ENCODE measurements around the gene AHRR.
A peak's percentile ranks its signal among the peaks of the same experiment; 100 is the strongest.

AHRR gene

DNA sequence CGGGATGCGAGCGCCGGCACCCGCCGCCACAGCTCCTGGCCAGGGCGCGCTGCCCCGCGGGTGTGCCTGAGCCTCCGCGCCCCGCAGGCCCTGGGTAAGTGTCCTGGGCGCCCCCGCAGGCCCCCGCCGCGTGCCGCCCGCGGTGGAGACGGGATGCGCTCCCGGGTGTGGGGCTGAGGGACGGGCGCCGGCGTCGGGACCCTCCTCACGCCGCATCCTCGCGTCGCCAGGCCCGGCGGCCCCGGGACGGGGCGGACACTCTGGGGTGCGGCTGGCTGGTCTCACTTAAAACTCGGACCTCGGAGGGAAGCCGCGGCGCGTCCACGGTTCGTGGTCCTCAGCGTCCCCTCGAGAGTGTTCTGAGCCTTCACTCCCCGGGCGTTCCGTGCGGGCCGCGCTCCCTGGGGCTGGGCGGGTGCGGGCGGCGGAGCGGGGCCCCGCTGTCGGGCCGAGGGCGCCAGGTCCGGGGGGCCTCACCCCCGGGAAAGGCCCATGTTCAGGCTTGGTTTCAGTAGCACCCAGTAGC lies 275 bp downstream of the AHRR start:
- DNase-seq = no peak

DNA sequence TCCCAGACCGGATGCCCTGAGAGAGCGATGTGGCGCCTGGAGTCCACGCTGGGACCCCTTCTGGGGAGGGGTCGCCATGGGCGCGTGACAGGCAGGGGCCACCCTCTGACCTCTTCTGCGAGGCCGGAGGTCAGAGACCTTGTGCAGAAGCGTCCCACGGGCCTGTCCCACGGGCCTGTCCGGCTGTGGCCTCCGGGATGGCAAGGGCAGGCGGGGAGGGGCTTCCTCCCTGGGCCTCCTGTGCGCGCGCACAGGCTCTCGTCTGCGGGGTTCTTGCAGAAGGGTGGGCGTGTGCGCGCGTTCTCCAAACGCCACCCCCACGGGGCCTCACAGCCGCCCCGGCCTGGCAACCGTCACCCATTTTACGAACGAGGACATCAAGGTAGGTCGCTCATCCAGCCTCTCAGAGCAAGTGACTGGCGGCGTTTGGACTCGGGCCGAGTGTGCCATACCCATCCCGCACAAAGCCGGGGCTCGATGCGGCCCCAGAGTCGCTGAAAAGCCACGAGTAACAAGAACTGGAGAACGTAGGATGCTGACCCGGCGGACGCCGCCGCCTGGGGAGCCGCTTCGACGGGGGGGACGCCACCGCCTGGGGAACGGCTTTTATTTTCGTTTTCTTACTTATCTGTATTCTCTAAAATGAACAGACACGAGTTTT lies 897 bp downstream of the AHRR start:
- peak; percentile 20 to 41 for DNase-seq

DNA sequence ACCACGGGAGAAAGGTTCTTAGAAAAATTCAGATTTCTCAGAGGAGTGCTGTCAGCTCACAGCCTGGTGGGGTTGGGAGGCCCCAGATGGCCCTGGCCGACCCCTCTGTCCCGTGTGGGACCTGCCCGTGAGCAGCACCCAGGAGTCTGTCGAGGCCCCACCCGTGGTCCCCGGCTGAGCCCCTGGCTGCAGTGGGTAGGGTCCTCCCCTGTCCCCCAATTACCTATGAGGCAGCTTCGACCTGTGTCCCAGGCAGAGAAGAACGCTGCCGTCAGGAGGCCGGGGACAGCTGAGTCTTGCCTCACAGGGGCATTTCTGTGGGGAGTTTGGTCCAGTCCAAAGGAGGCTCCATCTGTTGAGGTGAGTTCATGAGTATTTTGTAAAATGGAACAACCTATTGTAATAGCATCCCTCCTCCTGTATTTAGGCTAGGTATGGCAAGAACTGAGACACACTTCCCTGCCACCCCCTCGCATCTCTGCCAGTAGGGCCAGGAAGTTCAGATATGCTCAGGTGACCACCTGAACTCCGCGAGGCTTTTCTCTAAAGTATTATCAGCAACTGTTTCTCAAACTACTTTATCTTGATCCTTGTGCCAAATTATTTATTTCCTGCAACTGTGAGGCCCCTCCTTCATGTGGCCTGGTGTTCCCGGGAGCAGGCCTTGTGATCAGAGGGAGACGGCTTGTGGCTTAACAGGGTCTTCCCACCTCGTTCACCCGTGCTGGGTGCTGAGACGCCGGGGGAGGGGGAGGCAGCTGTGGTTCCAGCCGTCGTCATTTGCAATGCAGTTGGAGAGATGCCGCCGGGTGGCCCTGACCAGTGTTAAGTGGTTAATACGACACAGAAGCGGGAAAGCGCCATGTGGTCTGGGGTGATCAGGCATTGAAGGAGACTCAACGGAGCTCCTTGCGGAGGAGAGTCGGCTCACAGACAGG lies 1.7 kb downstream of the AHRR start:
- DNase-seq = no peak

DNA sequence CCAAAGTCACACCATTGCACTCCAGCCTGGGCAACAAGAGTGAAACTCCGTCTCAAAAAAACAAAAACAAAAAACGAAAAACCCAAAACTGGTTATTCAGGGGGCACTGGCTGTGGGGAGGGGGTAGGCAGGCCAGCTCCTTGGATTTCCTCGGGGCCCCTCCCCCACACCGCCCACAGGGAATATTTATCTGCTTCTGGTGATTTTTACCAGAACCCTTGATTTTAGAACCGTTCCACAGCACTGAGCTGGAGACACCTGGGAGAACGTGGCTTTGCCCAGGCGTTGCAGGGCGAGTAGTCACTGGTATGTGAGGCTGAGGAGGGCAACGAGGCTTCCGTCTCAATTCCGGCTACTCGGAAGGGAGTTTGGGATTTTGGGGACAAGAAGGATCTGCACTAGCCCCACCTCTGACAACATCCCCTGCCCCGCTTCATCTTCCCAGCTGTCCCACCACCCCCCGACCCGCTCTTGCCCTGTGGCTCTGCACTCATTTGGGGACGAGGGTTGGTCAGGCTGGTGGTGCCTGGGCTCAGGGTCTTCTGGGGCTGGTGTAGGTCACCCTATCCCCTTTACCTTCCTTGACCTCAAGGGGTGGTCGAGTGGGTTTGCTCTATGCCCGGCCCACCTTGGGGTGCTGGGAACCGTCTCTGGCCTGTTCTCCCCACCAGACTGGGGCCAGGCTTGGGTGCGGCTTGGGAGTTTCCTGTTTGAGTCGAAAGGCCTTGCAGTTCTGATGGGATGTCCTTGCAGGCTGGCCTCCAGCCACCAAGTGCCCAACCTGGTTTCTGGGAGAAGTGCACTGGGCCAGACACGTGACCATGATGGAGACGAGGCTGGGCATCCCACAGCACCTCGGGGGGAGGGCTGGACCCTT lies 3.5 kb downstream of the AHRR start:
- DNase-seq = no peak

DNA sequence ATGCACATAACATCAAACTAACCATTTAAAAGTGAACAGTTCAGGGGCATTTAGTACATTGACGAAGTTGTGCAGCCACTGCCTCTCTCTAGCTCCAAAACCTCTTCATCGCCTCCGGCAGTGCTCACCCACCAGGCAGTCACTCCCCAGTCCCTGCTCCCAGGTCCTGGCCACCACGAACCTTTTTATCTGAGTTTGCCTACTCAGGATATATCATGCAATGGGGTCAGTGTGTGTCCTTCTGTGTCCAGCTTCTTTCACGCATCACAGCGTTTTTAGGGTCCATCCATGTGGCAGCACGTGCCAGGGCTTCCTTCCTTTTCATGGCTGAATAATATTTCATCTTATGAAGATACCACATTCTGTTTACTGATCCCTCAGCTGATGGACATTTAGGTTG lies 4.6 kb downstream of the AHRR start:
- no peak for DNase-seq

DNA sequence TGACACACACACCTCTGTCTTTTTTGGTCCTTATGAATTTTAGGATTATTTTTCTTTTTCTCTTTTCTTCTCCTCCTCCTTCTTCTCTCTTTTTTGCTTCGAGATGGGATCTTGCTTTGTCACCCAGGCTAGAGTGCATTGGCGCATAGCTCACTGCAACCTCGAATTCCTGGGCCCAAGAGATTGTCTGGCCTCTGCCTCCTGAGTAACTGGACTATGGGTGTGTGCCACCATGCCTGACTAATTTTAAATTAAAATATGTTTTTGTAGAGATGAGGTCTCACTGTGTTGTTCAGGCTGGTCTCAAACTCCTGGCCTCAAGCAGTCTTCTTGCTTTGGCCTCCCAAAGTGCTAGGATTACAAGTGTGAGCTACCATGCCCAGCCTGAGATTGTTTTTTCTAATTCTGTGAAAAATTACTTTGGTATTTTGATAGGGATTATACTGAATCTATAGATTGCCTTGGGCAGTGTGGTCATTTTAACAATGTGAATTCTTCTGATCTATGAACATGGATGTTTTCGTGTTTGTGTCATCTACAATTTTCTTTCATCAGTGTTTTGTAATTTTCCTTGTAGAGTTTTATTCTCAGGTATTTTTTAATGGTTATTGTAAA lies 7.7 kb downstream of the AHRR start:
- no peak for DNase-seq

DNA sequence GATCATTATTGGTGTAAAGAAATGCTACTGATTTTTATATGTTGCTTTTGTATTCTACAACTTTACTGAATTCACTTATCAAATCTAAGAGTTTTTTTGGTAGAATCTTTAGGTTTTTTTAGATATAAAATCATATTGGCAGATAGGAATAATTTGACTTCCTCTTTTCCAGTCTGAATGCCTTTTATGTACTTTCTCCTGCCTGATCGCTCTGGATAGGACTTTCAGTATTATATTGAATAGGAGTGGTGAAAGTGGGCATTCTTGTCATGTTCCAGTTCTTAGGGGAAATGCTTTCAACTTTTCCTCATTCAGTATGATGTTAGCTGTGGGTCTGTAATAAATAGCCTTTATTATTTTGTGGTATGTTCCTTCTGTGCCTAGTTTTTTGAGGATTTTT lies 8.3 kb downstream of the AHRR start:
- no peak for DNase-seq

DNA sequence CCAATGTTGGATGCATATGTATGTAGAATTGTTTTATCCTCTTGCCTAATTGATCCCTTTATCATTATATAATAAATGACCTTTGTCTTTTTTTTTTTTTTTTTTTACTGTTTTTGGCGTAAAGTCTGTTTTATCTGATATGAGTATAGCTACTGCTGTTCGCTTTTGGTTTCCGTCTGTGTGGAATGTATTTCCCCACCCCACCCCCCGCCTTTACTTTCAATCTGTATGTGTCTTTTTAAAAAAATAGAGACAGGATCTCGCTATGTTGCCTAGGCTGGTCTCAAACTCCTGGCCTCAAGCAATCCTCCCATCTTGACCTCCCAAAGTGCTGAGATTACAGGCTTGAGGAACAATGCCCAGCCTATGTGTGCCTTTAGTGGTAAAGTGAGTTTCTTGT lies 11.3 kb downstream of the AHRR start:
- DNase-seq = peak; percentile 61 to 74

DNA sequence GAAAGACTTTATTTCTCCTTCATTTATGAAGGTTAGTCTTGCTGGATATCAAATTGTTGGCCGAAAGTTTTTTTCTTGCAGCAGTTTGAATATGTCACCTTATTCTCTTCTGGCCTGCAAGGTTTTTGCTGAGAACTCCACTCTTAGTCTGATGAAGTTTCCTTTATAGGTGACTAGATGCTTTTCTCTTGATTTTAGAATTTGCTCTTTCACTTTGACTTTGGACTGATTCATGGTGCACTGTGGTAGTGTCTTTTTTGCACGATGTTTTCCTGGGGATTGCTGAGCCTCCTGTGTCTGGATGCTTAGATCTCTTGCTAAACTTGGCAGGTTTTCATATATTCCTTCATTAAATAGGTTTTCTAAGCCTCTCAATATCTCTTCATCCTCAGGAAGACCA lies 12.4 kb downstream of the AHRR start:
- no peak for DNase-seq

DNA sequence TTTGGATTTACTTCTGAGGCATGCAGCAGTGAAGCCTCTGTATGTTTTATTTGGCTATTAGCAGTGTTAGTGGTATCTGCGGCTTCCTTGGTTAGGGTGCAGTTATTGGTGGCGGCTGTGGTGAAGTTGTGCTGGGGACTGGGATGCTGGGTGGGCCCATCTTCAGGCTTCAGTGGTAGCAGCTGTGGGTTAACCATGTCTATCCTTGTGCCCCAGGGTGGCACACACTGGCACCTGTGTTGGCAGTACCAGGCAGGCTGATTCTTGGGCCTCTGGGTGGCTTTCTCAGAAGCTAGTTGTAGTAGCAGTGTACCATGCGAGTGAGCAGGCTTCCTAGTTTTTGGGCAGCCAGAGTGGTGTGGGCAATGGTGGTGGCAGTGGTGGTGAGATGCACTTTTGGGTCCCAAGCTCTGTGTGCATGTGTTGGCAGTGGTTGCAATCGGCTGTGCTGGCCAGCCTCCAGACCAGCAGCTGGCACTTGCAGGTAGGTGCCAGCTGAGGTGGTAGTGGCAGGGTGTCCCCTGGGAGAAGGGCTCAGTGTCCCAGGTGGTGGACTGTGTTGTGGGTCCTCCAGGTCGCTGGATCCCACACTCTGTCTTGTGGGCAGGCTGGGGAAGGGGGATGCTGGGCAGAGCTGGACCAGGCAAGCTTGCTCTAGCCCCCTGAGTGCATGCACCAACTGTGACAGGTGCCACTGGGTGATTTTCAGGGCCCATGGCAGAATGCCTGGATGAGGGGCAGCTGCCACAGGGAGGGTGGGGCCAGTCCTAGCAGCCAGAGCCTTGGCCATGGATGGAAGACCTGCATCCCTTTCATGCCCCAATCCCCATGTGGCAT lies 13.6 kb downstream of the AHRR start:
- no peak for DNase-seq

DNA sequence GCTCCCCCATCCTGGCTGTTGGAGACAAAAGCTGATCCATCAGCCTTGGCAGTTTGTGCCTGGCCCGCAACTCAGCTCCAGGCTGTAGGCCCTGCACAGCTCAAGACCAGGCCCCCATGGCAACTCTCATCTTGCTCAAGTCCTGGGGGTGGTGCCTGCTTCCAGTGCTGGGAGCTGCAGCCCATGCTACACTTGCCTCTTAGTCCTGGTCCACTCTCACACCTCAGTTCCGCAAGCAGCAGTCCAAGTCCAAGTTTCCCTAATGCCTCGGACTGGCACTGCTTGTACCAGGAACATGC lies 14.2 kb downstream of the AHRR start:
- DNase-seq = no peak

DNA sequence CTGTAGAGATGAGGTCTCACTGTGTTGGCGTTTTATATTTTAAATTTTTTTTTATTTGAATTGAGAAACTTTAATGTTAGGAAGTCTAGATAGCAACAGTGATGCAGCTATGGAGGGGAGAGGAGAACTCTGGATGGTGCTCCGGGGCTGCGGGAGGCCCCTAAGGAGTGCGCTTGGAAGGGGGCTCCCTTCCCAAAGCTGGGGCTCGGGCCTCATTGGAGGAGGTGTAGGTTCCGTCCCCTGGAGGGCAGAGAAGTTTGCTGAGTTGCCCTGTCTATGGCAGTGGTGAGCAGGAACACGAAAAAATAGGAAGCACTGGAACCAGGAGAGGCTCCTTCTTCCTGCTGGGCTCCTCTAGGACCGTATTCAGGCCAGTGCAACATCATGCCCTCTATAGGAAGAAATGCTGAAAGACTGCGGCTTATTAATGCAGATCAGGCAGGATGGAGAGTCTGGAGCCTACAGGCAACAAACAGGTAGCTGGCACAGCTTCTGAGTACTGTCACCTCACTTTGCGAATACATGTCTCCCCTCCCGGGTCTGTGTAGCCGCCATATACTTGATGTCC lies 16.1 kb downstream of the AHRR start:
- no peak for DNase-seq

DNA sequence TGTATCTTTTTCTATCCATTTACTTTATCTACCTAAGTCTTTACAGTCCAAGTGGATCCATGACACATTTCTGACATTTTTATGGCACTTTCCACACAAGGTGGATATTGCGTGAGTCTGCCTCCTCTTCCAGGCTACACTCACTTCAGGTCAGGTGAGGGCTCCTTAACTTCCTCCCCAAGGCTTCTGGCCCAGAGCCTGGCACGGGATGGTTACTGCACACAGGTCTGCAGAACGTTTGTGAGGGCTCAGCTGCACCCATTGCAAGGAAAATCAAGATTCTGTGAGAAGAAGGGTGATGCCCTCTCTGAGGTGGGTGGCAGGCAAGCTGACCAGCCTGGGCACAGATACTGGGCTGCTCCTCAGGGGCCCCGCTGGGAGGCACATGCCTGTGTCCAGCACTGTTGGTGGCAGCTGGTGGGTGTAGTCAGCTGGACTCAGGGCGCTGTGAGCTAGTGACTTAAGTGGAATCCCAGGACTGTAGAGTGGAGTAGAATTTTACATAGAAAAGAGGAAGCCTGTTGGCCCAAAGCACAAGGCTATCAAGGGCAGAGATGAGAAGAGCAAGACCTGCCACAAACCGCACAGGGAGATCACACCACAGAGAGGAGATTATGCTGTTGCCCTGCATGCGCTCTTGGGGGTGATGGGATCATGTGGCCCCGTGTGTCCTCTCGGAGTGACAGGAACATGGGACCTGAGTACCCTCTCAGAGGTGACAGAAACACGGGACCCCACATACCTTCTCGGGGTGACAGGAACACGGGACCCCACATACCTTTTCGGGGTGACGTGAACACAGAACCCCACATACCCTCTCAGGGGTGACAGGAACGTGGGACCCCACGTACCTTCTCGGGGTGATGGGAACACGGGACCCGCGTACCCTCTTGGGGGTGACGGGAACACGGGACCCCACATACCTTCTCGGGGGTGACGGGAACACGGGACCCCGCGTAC lies 21.3 kb downstream of the AHRR start:
- DNase-seq = no peak

DNA sequence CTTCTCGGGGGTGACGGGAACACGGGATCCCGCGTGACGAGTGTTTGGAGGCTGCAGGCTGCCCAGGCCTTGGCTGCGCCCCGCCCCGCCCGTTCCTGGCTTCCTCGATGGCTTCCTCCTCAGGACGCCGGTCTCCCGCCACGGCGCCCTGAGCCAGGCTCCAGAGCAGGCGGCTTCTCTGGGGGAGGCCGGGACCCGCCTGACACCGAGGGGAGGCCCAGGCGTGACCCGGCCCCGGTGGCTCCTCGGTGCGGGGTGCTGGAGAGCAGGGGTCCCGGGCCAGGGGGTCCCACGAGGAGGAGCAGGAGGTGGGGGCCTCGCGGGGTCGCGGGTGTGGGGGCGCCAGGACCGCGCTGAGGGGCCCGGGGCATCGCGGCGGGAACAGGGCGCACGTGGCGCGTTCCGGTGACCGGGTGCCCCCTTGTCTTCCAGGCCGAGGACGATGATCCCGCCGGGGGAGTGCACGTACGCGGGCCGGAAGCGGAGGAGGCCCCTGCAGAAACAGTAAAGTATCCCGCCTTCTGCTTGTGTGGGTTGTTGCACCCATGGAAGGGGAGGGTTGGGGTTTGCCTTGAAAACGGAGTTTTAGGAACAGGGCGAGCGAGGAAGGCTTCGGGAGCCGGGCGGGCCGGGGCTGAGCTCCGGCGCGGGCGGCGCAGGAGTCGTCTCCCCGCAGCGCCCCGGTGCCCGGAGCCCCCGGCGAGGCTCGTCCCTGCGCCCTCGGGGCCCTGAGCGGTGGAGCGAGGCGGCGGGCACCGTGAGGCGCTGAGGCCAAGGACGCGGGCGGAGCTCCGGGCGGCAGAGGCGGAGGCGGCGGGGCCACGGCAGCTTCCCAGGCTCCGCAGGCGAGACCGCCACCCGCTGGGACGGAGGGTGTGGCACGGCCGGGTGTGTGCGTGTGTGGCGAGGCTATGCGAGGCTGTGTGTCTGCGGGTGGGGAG lies 22.2 kb downstream of the AHRR start:
- peak; percentile 57 to 62 for DNase-seq

DNA sequence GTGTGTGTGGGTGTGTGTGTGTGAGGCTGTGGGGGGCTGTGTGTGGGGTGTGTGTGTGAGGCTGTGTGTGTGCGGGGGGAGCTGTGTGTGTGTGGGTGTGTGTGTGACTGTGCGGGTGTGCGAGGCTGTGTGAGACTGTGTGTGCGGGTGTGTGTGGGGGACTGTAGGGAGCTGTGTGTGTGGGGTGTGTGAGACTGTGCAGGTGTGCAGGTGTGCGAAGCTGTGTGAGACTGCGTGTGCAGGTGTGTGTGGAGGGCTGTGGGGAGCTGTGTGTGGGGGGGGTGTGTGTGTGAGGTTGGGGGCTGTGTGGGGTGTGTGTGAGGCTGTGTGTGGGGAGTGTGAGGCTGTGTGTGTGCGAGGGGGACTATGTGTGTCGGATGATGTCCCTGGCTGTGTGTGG lies 23.2 kb downstream of the AHRR start:
- no peak for DNase-seq

DNA sequence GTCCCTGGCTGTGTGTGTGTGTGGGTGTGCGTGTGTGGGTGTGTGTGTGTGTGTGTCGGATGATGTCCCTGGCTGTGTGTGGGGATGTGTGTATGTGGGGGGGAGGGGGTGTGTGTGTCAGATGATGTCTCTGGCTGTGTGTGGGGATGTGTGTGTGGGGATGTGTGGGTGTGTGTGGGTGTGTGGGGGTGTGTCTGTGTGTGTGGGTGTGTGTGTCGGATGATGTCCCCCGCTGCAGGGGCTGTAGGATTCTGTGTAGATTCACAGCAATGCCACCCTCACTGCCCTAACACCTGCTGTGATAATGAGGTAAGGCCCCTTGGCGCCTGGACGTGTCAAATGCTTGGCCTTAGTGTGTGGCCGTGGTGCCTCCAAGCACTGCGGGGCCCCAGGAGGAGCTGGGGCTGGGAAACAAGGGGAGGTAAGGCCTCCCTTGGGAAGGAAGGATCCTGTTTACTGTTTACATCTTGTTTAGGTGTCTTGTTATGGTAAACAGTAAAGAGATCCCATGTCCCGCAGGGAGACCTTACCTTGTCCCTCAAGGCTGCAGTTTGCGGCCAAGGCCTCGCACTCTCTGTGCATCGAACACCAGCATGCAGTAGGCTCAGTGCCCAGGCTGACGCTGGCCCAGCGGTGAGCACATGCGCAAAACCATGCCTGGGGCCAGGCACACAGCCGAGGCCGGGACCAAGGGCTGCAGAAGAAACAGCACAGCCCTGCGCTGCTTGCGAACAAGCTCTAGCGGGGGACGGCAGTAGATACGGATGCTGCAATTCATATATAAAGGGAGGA lies 24.1 kb downstream of the AHRR start:
- DNase-seq = no peak

DNA sequence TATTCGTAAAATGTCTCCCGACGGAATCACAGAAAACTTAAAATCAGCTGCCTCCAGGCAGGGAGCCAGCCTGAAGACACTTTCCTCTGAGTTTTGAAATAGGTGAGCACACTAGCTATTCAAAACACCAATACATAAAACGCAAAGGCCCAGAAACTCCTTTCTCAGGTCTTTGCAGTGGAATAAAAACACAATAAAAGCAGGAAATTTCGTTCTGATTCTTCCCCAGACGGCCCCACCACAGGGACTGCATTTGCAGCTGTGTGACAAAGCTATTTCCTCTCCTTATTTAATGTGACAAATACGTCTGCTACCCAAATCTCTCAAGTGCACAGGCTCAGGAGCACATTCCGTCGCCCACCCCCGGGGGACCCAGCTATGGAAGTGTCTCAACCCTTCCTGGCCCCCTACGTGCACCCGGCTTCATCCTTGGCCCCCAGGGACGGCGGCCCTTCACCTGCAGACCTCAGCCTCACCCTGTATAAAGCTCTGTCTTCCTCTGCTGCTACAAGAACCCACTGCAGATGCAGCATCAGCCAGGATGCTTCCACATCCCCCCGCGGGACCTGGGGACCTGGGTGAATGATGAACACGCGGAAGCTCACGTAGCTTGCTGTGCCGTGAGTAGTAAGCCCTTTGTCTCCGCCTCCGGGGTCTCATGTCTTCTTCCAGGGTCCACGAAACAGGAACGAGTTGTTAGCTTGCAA lies 24.9 kb downstream of the AHRR start:
- no peak for DNase-seq
